ENCODE results near the gene NR4A1. TPM values are rescaled to one million over a fixed set of nuclear protein-coding genes. Genes with fewer than 3 reads are reported as not detected.

Gene NR4A1
- total RNA-seq, 1 donor from 2014 or later: 55.5 TPM

GRCh38 chr12:52054833-52055730, 3.8 kb downstream of the NR4A1 start:
- H3K4me1 ChIP-seq: peaks cover 73% of the 10 kb centered on the region
- peak overlapping the region; percentile 99 for H3K27ac ChIP-seq (replicated peaks)
- H3K27me3 ChIP-seq (ENCODE audit: low read depth): no peaks in the 10 kb centered on the region
- H3K36me3 ChIP-seq: peaks cover 54% of the 10 kb centered on the region
- no peak for DNase-seq
- TF ChIP-seq, protein P1, sequence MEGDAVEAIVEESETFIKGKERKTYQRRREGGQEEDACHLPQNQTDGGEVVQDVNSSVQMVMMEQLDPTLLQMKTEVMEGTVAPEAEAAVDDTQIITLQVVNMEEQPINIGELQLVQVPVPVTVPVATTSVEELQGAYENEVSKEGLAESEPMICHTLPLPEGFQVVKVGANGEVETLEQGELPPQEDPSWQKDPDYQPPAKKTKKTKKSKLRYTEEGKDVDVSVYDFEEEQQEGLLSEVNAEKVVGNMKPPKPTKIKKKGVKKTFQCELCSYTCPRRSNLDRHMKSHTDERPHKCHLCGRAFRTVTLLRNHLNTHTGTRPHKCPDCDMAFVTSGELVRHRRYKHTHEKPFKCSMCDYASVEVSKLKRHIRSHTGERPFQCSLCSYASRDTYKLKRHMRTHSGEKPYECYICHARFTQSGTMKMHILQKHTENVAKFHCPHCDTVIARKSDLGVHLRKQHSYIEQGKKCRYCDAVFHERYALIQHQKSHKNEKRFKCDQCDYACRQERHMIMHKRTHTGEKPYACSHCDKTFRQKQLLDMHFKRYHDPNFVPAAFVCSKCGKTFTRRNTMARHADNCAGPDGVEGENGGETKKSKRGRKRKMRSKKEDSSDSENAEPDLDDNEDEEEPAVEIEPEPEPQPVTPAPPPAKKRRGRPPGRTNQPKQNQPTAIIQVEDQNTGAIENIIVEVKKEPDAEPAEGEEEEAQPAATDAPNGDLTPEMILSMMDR (IDR thresholded peaks at IDR 0.05; ENCODE audit: borderline replicate concordance): no peak
- intact Hi-C loops (cut with micrococcal nuclease): no loop called here
- no peaks in the 10 kb centered on the region for H3K9me3 ChIP-seq (replicated peaks)
- H3K4me3 ChIP-seq: peak overlapping the region; percentile 77

GRCh38 chr12:52055731-52056711, 4.8 kb downstream of the NR4A1 start:
- Histone ChIP-seq H3K4me1 (peaks cover 65% of the 10 kb centered on the region), H3K4me3 (peak overlapping the region; percentile 77), H3K36me3 (peaks cover 54% of the 10 kb centered on the region), H3K27ac (replicated peaks) (peak overlapping the region; percentile 99), H3K27me3 (ENCODE audit: low read depth) (no peaks in the 10 kb centered on the region), H3K9me3 (replicated peaks) (no peaks in the 10 kb centered on the region)
- no peak for DNase-seq
- intact Hi-C loops (cut with micrococcal nuclease): no loop called here
- TF ChIP-seq, protein P1 (IDR thresholded peaks at IDR 0.05; ENCODE audit: borderline replicate concordance): no peak

DNA sequence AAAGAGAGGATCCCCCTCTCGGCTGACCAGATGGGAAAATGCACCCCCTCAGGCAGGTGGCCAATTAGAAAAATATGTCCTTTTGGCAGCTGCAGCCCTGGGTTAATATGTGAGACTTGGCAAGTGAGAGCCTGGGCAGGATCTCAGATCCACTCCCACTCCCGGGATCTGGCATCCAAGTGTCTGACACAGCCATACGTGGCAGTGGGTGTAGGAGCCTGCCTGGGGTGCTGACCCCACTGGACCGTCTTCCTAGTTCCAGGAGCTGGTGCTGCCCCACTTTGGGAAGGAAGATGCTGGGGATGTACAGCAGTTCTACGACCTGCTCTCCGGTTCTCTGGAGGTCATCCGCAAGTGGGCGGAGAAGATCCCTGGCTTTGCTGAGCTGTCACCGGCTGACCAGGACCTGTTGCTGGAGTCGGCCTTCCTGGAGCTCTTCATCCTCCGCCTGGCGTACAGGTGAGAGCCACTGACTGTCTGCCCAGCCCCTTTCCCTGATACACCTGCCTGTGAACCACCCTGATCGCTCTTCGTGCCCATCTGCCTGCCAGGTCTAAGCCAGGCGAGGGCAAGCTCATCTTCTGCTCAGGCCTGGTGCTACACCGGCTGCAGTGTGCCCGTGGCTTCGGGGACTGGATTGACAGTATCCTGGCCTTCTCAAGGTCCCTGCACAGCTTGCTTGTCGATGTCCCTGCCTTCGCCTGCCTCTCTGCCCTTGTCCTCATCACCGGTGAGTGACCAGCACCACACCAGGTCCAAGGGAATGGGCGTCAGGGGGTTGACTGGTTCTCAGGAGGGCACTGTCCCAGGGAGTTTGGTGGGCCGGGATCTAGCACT, 5.8 kb downstream of the NR4A1 start:
- TF ChIP-seq, protein P1 (IDR thresholded peaks at IDR 0.05; ENCODE audit: borderline replicate concordance): no peak
- Histone ChIP-seq H3K36me3 (peaks cover 54% of the 10 kb centered on the region), H3K27ac (replicated peaks) (peak overlapping the region; percentile 24), H3K9me3 (replicated peaks) (no peaks in the 10 kb centered on the region), H3K4me1 (peaks cover 62% of the 10 kb centered on the region), H3K27me3 (ENCODE audit: low read depth) (no peaks in the 10 kb centered on the region), H3K4me3 (no peak overlapping the region)
- intact Hi-C loops (cut with micrococcal nuclease): no loop called here
- DNase-seq: no peak

DNA sequence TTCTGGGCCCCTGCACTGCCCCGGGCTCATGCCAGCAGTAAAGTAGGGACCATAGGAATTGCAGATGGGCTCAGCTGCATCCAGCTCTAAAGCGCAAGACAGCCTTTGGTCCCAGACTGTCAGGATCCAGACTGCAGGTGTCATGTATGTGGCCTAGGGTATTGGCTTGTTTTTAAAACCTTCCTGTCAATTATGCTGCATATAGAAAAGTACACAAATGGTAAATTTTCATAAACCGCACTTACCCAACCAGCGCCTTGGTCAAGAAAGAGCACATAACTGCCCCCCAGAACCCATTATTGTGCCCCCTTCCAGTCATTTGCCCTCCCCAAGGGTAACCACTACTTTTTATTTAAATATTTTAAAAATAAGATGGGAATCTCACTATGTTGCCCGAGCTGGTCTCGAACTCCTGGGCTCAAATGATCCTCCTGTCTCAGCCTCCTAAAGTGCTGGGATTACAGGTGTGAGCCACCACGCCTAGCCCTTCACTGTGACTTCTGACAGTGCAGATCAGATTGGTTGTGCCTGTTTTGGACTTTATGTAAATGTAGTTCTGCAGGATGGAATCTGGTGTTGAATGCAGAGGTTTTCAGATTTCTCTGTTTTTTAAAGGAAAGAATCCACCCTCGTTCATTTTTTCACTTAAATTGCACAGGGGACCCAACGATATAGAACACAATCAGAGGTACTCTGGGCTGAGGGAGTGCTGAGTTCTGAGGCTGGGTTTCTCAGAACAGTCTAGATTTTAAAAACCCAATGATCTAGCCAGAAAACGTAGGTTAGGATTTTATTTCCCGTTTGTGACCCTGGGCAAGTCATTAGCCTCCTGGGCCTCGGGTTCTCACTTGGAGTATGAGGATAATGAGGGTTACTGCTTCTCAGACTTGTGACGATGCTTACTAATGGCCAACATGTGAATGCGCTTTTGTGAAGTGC, 6.7 kb downstream of the NR4A1 start:
- TF ChIP-seq, protein P1 (IDR thresholded peaks at IDR 0.05; ENCODE audit: borderline replicate concordance): no peak
- DNase-seq: no peak
- peaks cover 54% of the 10 kb centered on the region for H3K36me3 ChIP-seq
- H3K27me3 ChIP-seq (ENCODE audit: low read depth): no peaks in the 10 kb centered on the region
- peak overlapping the region; percentile 24 for H3K27ac ChIP-seq (replicated peaks)
- H3K4me1 ChIP-seq: peaks cover 63% of the 10 kb centered on the region
- intact Hi-C loops (cut with micrococcal nuclease): no loop called here
- no peaks in the 10 kb centered on the region for H3K9me3 ChIP-seq (replicated peaks)
- H3K4me3 ChIP-seq: no peak overlapping the region

Measured in left ventricle myocardium inferior (tissue), 1 donor.